Measurements from ENCODE around the gene TESPA1. TPM values are rescaled to one million over a fixed set of nuclear protein-coding genes. Genes with fewer than 3 reads are reported as not detected.

Gene TESPA1
- total RNA-seq, 1 experiment from 2014 or later: not detected

DNA sequence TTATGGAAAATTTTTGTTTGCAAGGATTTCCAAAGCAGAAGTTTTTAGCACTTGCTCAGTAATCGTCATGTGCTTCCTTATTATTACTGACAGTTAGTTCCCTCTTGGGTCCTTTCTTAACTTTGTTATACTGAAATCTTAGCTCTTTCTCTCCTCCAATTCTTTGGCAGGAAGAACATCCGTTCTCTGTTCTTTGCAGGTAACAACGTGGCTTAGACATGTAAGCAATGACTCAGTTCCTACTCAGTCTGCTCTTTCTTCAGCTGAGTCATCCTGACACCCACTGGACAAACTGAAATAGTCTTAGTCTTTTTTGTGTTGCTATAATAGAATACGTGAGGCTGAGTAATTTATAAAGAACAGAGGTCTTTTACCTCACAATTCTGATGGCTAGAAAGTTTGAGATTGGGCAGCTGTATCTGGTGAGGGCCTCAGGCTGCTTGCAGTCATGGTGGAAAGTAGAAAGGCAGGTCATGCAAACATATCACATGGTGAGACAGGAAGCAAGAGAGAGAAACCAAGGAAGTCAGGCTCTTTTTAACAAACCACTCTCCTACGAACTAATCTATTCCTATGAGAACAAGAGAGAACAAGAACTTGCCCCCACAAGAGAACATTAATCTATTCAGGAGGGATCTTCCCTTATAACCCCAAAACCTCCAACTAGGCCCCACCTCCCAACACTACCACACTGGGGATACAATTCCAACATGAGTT lies 49.2 kb downstream of the TESPA1 start:
- Mint-ChIP-seq H3K27ac (ENCODE audit: unreplicated experiment) (no peak overlapping the region), H3K4me3 (ENCODE audit: unreplicated experiment) (no peak overlapping the region), H3K4me1 (ENCODE audit: low read depth, unreplicated experiment) (peaks cover 8% of the 10 kb centered on the region), H3K9me3 (ENCODE audit: unreplicated experiment) (peaks cover 19% of the 10 kb centered on the region), H3K36me3 (ENCODE audit: insufficient read depth, unreplicated experiment) (no peaks in the 10 kb centered on the region), H3K27me3 (ENCODE audit: insufficient read depth, unreplicated experiment) (peaks cover 9% of the 10 kb centered on the region)
- POLR2A ChIA-PET: no interaction called here
- intact Hi-C loops (cut with micrococcal nuclease; ENCODE audit: unreplicated experiment): no loop called here
- Histone ChIP-seq H3K27me3 (replicated peaks; ENCODE audit: control insufficient read depth, insufficient read depth, low read length) (no peaks in the 10 kb centered on the region), H3K4me3 (ENCODE audit: low read depth, low read length) (no peak overlapping the region), H3K36me3 (ENCODE audit: control insufficient read depth, insufficient read depth, low read length) (no peaks in the 10 kb centered on the region), H3K4me1 (no peaks in the 10 kb centered on the region; the same call in 1 of the 2 replicates), H3K9me3 (no peaks in the 10 kb centered on the region)
- DNase-seq: no peak
- no peak for TF ChIP-seq CTCF (IDR thresholded peaks at IDR 0.05; ENCODE audit: insufficient read depth in 1 of 2, low read depth in 1 of 2, low read length in 1 of 2, severe bottlenecking in 1 of 2, unreplicated experiment in 1 of 2)
- CTCF ChIA-PET: no interaction called here
- no TSS peak for BruUV-seq (replicated peaks)

- Histone ChIP-seq H3K27me3 (replicated peaks; ENCODE audit: control insufficient read depth, insufficient read depth, low read length) (no peaks in the 10 kb centered on the region), H3K9me3 (no peaks in the 10 kb centered on the region), H3K36me3 (ENCODE audit: control insufficient read depth, insufficient read depth, low read length) (no peaks in the 10 kb centered on the region), H3K4me3 (ENCODE audit: low read depth, low read length) (no peak overlapping the region), H3K4me1 (no peaks in the 10 kb centered on the region; the same call in 1 of the 2 replicates)
- BruUV-seq (replicated peaks): no TSS peak
- no peak for DNase-seq
- H3K27me3 Mint-ChIP-seq (ENCODE audit: insufficient read depth, unreplicated experiment): peaks cover 6% of the 10 kb centered on the region
- H3K4me1 Mint-ChIP-seq (ENCODE audit: low read depth, unreplicated experiment): peaks cover 8% of the 10 kb centered on the region
- no peak overlapping the region for H3K27ac Mint-ChIP-seq (ENCODE audit: unreplicated experiment)
- ChIA-PET CTCF (no interaction called here), POLR2A (no interaction called here)
- peaks cover 28% of the 10 kb centered on the region for H3K9me3 Mint-ChIP-seq (ENCODE audit: unreplicated experiment)
- intact Hi-C loops (cut with micrococcal nuclease; ENCODE audit: unreplicated experiment): no loop called here
- no peak overlapping the region for H3K4me3 Mint-ChIP-seq (ENCODE audit: unreplicated experiment)
- H3K36me3 Mint-ChIP-seq (ENCODE audit: insufficient read depth, unreplicated experiment): no peaks in the 10 kb centered on the region
- TF ChIP-seq CTCF (IDR thresholded peaks at IDR 0.05; ENCODE audit: insufficient read depth in 1 of 2, low read depth in 1 of 2, low read length in 1 of 2, severe bottlenecking in 1 of 2, unreplicated experiment in 1 of 2): no peak
Measured at GRCh38 chr12:54934419-54934818, 50.1 kb downstream of the TESPA1 start.

- Histone ChIP-seq H3K27me3 (replicated peaks; ENCODE audit: control insufficient read depth, insufficient read depth, low read length) (no peaks in the 10 kb centered on the region), H3K4me1 (no peaks in the 10 kb centered on the region; the same call in 1 of the 2 replicates), H3K9me3 (no peaks in the 10 kb centered on the region), H3K4me3 (ENCODE audit: low read depth, low read length) (no peak overlapping the region), H3K36me3 (ENCODE audit: control insufficient read depth, insufficient read depth, low read length) (no peaks in the 10 kb centered on the region)
- Mint-ChIP-seq H3K36me3 (ENCODE audit: insufficient read depth, unreplicated experiment) (no peaks in the 10 kb centered on the region), H3K9me3 (ENCODE audit: unreplicated experiment) (peaks cover 29% of the 10 kb centered on the region), H3K27me3 (ENCODE audit: insufficient read depth, unreplicated experiment) (peaks cover 5% of the 10 kb centered on the region), H3K27ac (ENCODE audit: unreplicated experiment) (no peak overlapping the region), H3K4me3 (ENCODE audit: unreplicated experiment) (no peak overlapping the region), H3K4me1 (ENCODE audit: low read depth, unreplicated experiment) (peaks cover 8% of the 10 kb centered on the region)
- no peak for TF ChIP-seq CTCF (IDR thresholded peaks at IDR 0.05; ENCODE audit: insufficient read depth in 1 of 2, low read depth in 1 of 2, low read length in 1 of 2, severe bottlenecking in 1 of 2, unreplicated experiment in 1 of 2)
- DNase-seq: no peak
- intact Hi-C loops (cut with micrococcal nuclease; ENCODE audit: unreplicated experiment): no loop called here
- BruUV-seq (replicated peaks): no TSS peak
- POLR2A ChIA-PET: no interaction called here
- CTCF ChIA-PET: no interaction called here
Measured at GRCh38 chr12:54933376-54933775, 51.2 kb downstream of the TESPA1 start.
